Prostate gland (tissue), 2 donors: ENCODE results near the gene CRY1.

ENCODE experiments used
- POLR2A ChIP-seq: fragments of 450-650 bp; IDR thresholded peaks from one replicate; pipeline ENCODE4 v1.6.1; 2016; ENCODE audit warnings: antibody characterized with exemption, mild to moderate bottlenecking
- TF ChIP-seq, protein P1 (sequence below), 4 experiments: fragments of 200-600 bp in 2 of 4; fragments of 450-650 bp in 2 of 4; sonication (generic) in 2 of 4; IDR thresholded peaks; 1 replicate in 3 of 4; 2 replicates in 1 of 4; pipeline ENCODE4 v1.5.1; 2016 to 2019; ENCODE audit warnings: antibody characterized with exemption in 4 of 4, mild to moderate bottlenecking in 2 of 4, moderate library complexity in 2 of 4

DNA sequence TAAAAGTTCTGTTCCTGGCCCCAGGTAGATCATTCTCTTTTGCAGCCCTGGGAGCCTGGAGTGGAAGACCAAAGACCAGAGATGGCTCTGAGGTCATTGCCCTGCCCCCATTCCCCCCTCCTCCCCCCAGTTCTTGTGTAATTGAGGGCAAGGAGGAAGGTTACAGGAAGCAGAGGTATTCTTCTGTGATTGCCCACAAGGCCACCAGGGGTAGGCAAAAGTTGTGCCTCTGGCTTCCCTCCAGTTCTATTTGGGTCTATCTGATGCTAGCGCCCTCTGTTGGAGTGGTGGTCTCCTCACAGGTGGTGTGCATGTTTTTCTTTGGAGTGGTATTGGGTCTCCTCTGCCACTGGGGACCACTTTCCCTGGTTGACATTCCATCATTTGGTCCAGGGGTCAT lies 41.2 kb upstream of the CRY1 start:
- TF ChIP-seq, protein P1, sequence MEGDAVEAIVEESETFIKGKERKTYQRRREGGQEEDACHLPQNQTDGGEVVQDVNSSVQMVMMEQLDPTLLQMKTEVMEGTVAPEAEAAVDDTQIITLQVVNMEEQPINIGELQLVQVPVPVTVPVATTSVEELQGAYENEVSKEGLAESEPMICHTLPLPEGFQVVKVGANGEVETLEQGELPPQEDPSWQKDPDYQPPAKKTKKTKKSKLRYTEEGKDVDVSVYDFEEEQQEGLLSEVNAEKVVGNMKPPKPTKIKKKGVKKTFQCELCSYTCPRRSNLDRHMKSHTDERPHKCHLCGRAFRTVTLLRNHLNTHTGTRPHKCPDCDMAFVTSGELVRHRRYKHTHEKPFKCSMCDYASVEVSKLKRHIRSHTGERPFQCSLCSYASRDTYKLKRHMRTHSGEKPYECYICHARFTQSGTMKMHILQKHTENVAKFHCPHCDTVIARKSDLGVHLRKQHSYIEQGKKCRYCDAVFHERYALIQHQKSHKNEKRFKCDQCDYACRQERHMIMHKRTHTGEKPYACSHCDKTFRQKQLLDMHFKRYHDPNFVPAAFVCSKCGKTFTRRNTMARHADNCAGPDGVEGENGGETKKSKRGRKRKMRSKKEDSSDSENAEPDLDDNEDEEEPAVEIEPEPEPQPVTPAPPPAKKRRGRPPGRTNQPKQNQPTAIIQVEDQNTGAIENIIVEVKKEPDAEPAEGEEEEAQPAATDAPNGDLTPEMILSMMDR (IDR thresholded peaks at IDR 0.05), result no peak
- no peak for TF ChIP-seq POLR2A
